ENCODE data around the gene CACNA2D1.

- no peak for TF ChIP-seq TAF1 (IDR thresholded peaks at IDR 0.05; ENCODE audit: low read depth)
- no peak for TF ChIP-seq EP300 (IDR thresholded peaks at IDR 0.05; ENCODE audit: borderline replicate concordance)
- no peak for TF ChIP-seq REST (IDR thresholded peaks at IDR 0.05; ENCODE audit: low read depth)
- no peak for TF ChIP-seq RAD21 (IDR thresholded peaks at IDR 0.05; ENCODE audit: low read depth)
- TF ChIP-seq FOXM1 (IDR thresholded peaks at IDR 0.05; ENCODE audit: borderline replicate concordance, low read depth): no peak
- TF ChIP-seq EGR1 (IDR thresholded peaks at IDR 0.05): no peak
- TF ChIP-seq TCF12 (IDR thresholded peaks at IDR 0.05; ENCODE audit: low read depth): no peak
- no peak for TF ChIP-seq MAX (IDR thresholded peaks at IDR 0.05)
- no peak for TF ChIP-seq CREB1 (IDR thresholded peaks at IDR 0.05; ENCODE audit: low read depth)
- no peak for TF ChIP-seq NFIC (IDR thresholded peaks at IDR 0.05)
- no peak for TF ChIP-seq YY1 (IDR thresholded peaks at IDR 0.05; ENCODE audit: low read depth)
- TF ChIP-seq CEBPB (IDR thresholded peaks at IDR 0.05): no peak
- TF ChIP-seq ZBTB7A (IDR thresholded peaks at IDR 0.05; ENCODE audit: low read depth): no peak
Measured at GRCh38 chr7:82319674-82320118, 123.9 kb downstream of the CACNA2D1 start.

Measured in Ishikawa (cell line).